Activated CD4-positive, alpha-beta T cell treated with anti-CD3 and anti-CD28 coated beads, Interleukin-2, amount 10 ng/mL, durations not matched to agents 24 days and 14 days (primary cell): ENCODE data around the gene PDE6D. TPM values are rescaled to one million over a fixed set of nuclear protein-coding genes. Genes with fewer than 3 reads are reported as not detected.

Experiments
- DNase-seq: peaks from one replicate; pipeline ENCODE4 v3.0.0; 2022
- H3K27ac Mint-ChIP-seq: one replicate; pipeline ENCODE4 v1.8.0; 2022; ENCODE audit warnings: mild to moderate bottlenecking, mixed read lengths
- H3K27me3 Mint-ChIP-seq: one replicate; pipeline ENCODE4 v1.8.0; 2022; ENCODE audit warnings: mixed read lengths
- H3K36me3 Mint-ChIP-seq: one replicate; pipeline ENCODE4 v1.8.0; 2022; ENCODE audit warnings: low read depth, mild to moderate bottlenecking, mixed read lengths
- H3K4me1 Mint-ChIP-seq: one replicate; pipeline ENCODE4 v1.8.0; 2021; ENCODE audit warnings: mixed read lengths
- H3K4me3 Mint-ChIP-seq: one replicate; pipeline ENCODE4 v1.8.0; 2022; ENCODE audit warnings: mild to moderate bottlenecking, moderate library complexity, mixed read lengths
- H3K9me3 Mint-ChIP-seq: one replicate; pipeline ENCODE4 v1.8.0; 2021; ENCODE audit warnings: mixed read lengths
- intact Hi-C: fragments of 100-400 bp; cut with micrococcal nuclease; formaldehyde crosslinking; loops from one replicate; pipeline ENCODE4 v1.15.1; 2023
- total RNA-seq: library from RNA; stranded (reverse); gene quantifications from 2 replicates; pipeline ENCODE4 v1.2.3, GENCODE V29; 2022

Gene PDE6D
- 33.4 and 36.0 TPM in 2 replicates for total RNA-seq

DNA sequence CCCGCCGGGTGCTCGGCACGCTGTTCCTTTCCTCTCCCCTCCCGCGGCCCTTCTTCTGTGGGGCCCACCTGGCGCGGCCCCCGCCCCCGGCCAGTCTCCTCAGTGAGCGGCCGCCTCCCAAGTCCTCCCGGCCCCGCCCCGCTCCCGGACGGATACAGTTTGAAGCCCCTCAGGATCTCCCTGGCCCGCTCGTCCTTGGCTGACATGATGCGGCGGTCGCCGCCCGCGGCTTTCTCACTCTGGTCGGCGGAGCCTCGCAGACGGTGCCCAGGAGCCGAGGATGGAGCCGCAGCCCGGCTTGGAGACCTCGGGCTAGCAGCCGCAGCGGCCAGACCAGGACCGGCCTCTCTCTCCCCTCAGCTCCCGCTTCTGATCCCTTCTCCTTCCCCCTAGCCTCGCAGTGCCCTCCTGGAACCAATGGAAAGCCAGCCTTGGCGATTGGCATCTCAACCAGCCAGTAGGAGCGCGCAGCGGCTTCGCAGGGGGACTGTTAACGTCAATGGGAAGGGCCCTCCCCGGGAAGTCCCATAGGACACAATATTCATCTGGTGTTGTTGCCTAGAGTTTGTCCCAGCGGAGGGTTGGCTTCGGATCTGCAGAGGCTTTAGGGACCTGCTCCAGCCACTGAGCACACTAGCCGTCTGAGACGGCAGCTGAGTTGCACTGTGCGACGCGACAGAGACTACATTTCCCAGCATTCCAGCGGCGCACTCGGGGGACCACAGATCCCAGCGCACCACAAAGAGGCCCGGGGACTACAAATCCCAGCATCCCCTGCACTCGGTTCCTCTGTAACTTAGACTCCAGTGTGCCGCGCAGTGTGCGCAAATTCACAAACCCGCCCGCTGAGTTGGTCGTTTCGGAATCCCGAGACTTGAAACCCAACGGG lies at the start of gene PDE6D:
Gene PDE6D, minus strand, starts transcription at position 374 of the 889 bp plus-strand sequence. Its CDS starts 168 bp downstream, at position 206.
- intact Hi-C loops: loop anchor here (1.0 to 10.0 kb wide), 11 partner anchors 16 to 770 kb away; partner anchors contain the start of genes DIS3L2, EIF4E2, NCL and PSMD1
- Mint-ChIP-seq H3K27me3 (peaks cover 3% of the 10 kb centered on the region), H3K4me1 (peaks cover 53% of the 10 kb centered on the region), H3K27ac (peak within 1 kb of the TSS; percentile 93), H3K4me3 (peak within 1 kb of the TSS; percentile 99), H3K36me3 (peaks cover 10% of the 10 kb centered on the region), H3K9me3 (no peaks in the 10 kb centered on the region)
- peak; percentile 100 for DNase-seq

DNA sequence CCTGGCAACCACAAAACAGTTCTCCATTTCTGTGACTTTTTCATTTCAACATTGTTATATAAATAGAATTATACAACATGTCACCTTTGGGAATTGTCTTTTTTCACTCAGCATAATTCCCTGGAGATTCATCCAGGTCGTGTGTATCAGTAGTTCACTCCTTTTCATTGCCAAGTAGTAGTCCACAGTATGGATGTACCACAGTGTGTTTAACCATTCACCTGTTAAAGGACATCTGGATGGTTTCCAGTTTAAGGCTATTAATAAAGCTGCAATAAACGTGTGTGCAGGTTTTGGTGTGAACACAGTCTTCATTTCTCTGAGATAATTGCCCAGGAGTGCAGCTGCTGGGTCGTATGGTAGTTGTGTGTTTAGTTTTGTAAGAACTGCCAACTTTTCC lies 40.8 kb upstream of the PDE6D start:
- H3K27me3 Mint-ChIP-seq: no peaks in the 10 kb centered on the region
- no peaks in the 10 kb centered on the region for H3K4me1 Mint-ChIP-seq
- no peaks in the 10 kb centered on the region for H3K9me3 Mint-ChIP-seq

DNA sequence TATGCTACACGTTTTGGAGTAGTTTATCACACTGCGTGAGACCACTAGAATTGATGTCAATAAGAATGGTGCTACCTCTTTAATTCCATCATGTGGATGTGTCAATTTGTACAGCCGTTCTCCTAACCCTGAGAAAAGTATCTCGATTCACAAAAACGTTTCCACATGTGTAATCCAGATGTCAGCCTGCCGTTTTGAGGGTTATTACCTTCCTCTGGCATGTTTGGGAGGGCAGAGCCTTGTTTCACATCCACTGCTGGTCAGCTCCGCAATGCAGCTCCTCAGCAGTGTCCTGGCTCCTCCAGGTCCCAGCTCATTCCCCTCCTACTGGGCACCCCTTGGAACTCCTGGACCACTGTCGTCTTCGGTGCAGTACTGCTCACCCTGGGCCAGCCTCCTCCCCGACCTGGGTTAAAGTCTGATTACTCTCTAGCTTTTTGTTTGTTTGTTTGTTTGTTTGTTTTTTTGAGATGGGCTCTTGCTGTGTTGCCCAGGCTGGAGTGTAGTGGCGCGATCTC lies 39.8 kb upstream of the PDE6D start:
- Mint-ChIP-seq H3K4me1 (no peaks in the 10 kb centered on the region), H3K4me3 (no peak overlapping the region), H3K36me3 (no peaks in the 10 kb centered on the region), H3K27me3 (no peaks in the 10 kb centered on the region), H3K9me3 (no peaks in the 10 kb centered on the region), H3K27ac (no peak overlapping the region)
- no peak for DNase-seq
- intact Hi-C loops: no loop called here

More for the DNA sequence above, 40.8 kb upstream of the PDE6D start:
- intact Hi-C loops: no loop called here
- Mint-ChIP-seq H3K36me3 (no peaks in the 10 kb centered on the region), H3K27ac (no peak overlapping the region), H3K4me3 (no peak overlapping the region)
- DNase-seq: no peak

DNA sequence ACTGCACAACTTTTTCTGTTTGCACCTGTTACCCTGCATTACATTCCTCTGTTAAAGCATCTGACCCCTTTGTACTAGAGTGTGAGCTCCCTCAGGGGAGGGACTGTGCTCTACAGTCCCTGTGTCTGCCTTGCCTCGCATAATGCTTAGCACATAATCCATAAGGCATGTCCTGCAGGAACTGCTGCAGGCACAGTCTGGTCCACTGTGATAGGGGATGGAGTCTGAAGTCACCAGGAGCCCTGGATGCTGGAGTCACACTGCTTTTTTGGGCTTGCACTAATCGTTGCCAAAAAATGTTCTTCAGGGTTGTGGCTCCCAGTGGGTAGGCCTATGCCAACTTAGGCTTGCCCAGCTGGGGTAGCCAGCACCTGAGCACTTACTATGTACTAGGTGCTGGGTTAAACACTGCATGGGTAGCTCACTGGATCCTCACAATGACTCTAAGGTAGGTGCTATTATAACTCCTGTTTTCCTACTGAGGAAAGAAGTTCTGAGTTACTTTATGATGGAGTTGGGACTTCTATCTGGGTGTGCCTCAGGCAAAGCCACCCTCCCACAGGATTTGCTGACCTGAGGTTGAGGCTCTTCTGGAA lies 38.5 kb upstream of the PDE6D start:
- Mint-ChIP-seq H3K27ac (no peak overlapping the region), H3K4me3 (no peak overlapping the region), H3K36me3 (peaks cover 3% of the 10 kb centered on the region), H3K27me3 (no peaks in the 10 kb centered on the region), H3K4me1 (no peaks in the 10 kb centered on the region), H3K9me3 (no peaks in the 10 kb centered on the region)
- DNase-seq: no peak
- intact Hi-C loops: no loop called here

- H3K27ac Mint-ChIP-seq: no peak overlapping the region
- intact Hi-C loops: no loop called here
- no peaks in the 10 kb centered on the region for H3K9me3 Mint-ChIP-seq
- no peak for DNase-seq
- no peaks in the 10 kb centered on the region for H3K27me3 Mint-ChIP-seq
- H3K36me3 Mint-ChIP-seq: peaks cover 13% of the 10 kb centered on the region
- no peaks in the 10 kb centered on the region for H3K4me1 Mint-ChIP-seq
- no peak overlapping the region for H3K4me3 Mint-ChIP-seq
Observed at GRCh38 chr2:231816327-231817026, 35.4 kb upstream of the PDE6D start.

DNA sequence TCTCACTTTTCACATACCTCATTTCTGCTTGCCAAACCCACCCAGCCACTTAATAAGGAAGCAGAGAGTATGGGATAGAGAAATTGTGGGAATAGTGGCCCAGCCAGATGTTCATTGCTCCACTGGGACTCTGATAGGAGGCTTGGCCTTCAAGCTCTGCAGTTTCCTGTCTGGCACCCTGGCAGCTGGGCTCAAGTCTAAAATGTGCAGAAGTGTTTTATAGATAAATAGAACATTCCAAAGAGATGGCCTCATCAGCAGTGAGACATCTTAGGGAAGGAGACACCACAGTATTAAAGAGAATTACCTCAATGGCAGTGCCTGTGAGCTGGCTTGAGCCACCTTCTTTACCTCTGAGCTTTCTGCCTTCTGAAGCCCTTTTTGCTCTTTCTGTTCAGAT lies 29.8 kb upstream of the PDE6D start:
- no peaks in the 10 kb centered on the region for H3K9me3 Mint-ChIP-seq
- no peak overlapping the region for H3K27ac Mint-ChIP-seq
- intact Hi-C loops: no loop called here
- H3K4me1 Mint-ChIP-seq: no peaks in the 10 kb centered on the region
- H3K27me3 Mint-ChIP-seq: no peaks in the 10 kb centered on the region
- no peak overlapping the region for H3K4me3 Mint-ChIP-seq
- peaks cover 36% of the 10 kb centered on the region for H3K36me3 Mint-ChIP-seq
- DNase-seq: no peak

DNA sequence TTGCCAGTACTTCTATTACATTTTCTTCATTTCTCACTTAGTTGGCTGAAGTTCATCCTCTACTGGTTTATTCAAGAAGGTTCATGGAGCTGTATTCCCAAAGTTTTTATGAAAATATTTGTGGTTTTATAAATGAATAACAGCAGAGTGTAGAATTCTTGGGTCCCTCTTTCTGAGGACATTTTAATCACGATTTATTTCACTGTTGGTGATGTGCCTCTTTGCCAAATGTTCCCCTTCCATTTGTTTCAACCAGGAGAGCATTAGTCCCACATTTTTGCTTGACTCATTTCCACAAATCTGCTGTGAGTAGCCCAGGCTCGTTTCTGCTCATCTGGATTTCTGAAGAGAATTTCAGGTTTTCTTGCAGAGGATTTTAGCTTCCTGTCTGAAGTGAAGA lies 25.9 kb upstream of the PDE6D start:
- intact Hi-C loops: no loop called here
- no peak for DNase-seq
- Mint-ChIP-seq H3K27ac (no peak overlapping the region), H3K27me3 (no peaks in the 10 kb centered on the region), H3K9me3 (no peaks in the 10 kb centered on the region), H3K4me3 (no peak overlapping the region), H3K36me3 (peaks cover 35% of the 10 kb centered on the region), H3K4me1 (no peaks in the 10 kb centered on the region)

DNA sequence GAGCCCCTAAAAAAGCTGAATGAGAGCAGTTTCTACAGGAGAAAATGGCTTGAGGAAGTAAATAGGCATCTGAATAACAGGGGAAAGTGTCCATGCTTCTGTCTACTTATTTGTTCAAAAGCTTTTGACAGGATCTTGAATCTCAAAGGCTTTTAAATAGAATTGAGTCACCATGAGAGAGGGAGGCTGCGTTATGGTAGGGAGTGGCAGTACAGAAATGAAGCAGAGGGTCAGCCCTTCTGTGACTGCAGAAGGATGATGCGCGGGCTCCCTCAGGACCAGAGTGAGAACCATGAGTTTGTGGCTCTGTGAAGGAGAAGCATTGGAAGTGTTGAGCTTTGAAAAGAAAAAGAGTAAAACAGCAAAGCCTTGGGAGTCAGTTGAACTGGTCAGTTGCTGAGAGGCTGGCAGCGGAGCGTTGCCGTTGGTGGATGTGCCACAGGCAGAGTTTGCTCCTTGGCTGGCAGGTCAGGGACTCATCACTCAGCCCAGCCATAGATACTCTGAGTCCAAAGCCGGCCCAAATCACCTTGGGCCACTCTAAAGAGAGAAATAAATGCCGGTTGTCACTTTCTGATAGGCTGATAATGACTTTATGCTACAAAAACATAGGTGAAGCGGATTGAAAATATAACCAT lies 22.5 kb upstream of the PDE6D start:
- Mint-ChIP-seq H3K4me1 (no peaks in the 10 kb centered on the region), H3K4me3 (no peak overlapping the region), H3K36me3 (peaks cover 36% of the 10 kb centered on the region), H3K9me3 (no peaks in the 10 kb centered on the region), H3K27me3 (no peaks in the 10 kb centered on the region), H3K27ac (no peak overlapping the region)
- intact Hi-C loops: no loop called here
- DNase-seq: no peak

DNA sequence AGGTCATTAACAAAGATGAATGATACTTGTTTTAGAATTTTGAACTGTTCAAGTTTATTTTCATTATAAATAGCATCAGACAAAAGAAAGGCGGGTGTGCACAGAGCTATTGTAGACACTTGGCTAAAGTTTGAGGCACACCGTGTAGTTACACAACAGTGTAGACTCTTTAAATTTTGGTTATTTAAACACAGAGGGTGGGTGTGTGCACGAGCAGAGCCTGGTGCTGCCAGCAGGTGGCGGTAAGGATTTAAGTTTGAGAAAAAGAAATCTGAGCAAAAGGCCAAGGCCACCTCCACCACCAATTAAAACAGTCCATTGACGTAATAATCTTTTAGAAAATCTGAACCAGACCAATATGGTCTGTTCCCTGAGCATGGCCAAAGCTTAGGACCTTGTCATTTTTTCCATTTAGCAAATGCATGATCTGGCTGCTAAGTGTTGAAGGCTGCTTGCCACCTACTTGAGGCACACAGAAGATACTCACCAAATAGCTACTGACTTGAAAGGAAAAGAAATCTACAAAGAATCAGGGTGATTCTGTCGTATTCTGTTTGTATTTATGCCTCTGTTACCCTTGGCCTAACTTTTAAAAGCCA lies 19.5 kb upstream of the PDE6D start:
- Mint-ChIP-seq H3K36me3 (peaks cover 38% of the 10 kb centered on the region), H3K4me3 (no peak overlapping the region), H3K27me3 (no peaks in the 10 kb centered on the region), H3K4me1 (no peaks in the 10 kb centered on the region), H3K27ac (no peak overlapping the region), H3K9me3 (no peaks in the 10 kb centered on the region)
- peak; percentile 84 for DNase-seq
- intact Hi-C loops: no loop called here

- no peak overlapping the region for H3K4me3 Mint-ChIP-seq
- H3K27ac Mint-ChIP-seq: no peak overlapping the region
- no peaks in the 10 kb centered on the region for H3K27me3 Mint-ChIP-seq
- intact Hi-C loops: no loop called here
- no peak for DNase-seq
- peaks cover 43% of the 10 kb centered on the region for H3K36me3 Mint-ChIP-seq
- no peaks in the 10 kb centered on the region for H3K4me1 Mint-ChIP-seq
- no peaks in the 10 kb centered on the region for H3K9me3 Mint-ChIP-seq
Observed at GRCh38 chr2:231795525-231796327, 14.6 kb upstream of the PDE6D start.

- Mint-ChIP-seq H3K27me3 (no peaks in the 10 kb centered on the region), H3K4me3 (no peak overlapping the region), H3K27ac (no peak overlapping the region), H3K4me1 (peaks cover 3% of the 10 kb centered on the region), H3K36me3 (peaks cover 48% of the 10 kb centered on the region), H3K9me3 (no peaks in the 10 kb centered on the region)
- no peak for DNase-seq
- intact Hi-C loops: no loop called here
Observed at GRCh38 chr2:231794383-231794782, 13.3 kb upstream of the PDE6D start.

DNA sequence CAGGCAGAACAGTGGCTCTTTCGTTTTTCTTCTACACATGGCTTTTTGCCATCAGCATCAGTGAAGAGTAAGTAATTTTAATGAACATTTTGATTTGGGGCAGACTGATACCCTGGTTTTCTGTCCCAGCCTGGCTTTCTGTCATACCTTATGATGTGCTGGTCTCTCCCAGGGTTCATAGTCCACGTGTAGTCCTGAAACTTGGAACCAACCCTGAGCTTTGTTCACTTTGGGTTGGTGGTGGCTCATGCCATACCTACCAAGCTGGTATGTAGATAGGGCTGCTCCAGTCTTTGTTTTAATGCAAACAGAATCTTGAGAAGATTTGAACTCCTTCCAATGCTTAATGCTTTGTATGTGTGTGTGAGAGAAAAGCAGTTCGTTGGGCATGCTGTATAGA lies 10.0 kb upstream of the PDE6D start:
- H3K36me3 Mint-ChIP-seq: peaks cover 37% of the 10 kb centered on the region
- intact Hi-C loops: no loop called here
- no peak overlapping the region for H3K4me3 Mint-ChIP-seq
- H3K27me3 Mint-ChIP-seq: no peaks in the 10 kb centered on the region
- no peak overlapping the region for H3K27ac Mint-ChIP-seq
- peaks cover 22% of the 10 kb centered on the region for H3K4me1 Mint-ChIP-seq
- no peak for DNase-seq
- no peaks in the 10 kb centered on the region for H3K9me3 Mint-ChIP-seq
